ENCODE measurements around the gene LIPK.

Gene LIPK

DNA sequence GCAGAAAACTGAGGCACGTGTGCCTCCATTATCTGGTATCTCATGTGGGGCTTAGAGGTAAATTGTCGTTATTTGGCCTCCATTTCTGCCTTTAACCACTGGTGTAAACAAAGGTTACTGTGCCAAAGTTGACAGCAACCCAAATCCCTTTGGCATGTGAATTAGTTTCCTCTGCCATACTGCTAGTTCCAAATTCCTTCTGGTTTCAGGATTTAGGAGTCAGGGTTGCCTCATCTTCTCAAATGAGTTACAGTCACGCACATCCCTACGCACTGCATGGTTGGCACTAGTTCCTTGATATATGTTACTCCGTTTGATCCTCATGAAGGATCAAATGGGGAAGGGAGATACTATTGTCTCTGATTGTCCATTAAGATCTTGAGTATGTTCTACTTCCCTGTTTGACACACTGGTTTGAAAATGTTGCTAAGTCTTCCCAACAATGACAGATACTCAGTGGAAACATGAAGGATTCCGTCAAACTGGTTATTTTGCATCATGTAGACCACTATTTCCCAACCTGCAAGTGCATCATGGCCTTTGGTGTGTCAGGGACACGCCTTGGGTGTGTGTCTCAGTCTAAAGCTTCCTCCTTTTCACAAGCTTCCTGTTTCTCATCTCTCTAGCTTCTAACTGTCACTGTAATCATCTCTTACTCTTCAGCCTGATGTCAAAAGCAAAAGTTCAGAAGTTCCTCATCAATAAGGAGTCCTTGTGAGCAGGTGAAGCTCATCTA lies 53.5 kb downstream of the LIPK start, which contains the start of gene LIPN:
LIPN (plus strand) TSS at position 655 of the 736 bp plus-strand sequence. CDS start 1,386 bp downstream, outside the sequence.
- Histone ChIP-seq H3K27me3 (replicated peaks; ENCODE audit: control insufficient read depth, insufficient read depth, low read length) (no peaks in the 10 kb centered on the region), H3K36me3 (ENCODE audit: control insufficient read depth, insufficient read depth, low read length) (no peaks in the 10 kb centered on the region), H3K4me3 (replicated peaks; ENCODE audit: low read depth, low read length) (no peak within 1 kb of the TSS)
- DNase-seq (ENCODE audit: extremely low read depth, insufficient read length): no peak
- TF ChIP-seq, protein P1, sequence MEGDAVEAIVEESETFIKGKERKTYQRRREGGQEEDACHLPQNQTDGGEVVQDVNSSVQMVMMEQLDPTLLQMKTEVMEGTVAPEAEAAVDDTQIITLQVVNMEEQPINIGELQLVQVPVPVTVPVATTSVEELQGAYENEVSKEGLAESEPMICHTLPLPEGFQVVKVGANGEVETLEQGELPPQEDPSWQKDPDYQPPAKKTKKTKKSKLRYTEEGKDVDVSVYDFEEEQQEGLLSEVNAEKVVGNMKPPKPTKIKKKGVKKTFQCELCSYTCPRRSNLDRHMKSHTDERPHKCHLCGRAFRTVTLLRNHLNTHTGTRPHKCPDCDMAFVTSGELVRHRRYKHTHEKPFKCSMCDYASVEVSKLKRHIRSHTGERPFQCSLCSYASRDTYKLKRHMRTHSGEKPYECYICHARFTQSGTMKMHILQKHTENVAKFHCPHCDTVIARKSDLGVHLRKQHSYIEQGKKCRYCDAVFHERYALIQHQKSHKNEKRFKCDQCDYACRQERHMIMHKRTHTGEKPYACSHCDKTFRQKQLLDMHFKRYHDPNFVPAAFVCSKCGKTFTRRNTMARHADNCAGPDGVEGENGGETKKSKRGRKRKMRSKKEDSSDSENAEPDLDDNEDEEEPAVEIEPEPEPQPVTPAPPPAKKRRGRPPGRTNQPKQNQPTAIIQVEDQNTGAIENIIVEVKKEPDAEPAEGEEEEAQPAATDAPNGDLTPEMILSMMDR (IDR thresholded peaks at IDR 0.05; ENCODE audit: insufficient read depth, low read length, poor library complexity, severe bottlenecking): no peak

DNA sequence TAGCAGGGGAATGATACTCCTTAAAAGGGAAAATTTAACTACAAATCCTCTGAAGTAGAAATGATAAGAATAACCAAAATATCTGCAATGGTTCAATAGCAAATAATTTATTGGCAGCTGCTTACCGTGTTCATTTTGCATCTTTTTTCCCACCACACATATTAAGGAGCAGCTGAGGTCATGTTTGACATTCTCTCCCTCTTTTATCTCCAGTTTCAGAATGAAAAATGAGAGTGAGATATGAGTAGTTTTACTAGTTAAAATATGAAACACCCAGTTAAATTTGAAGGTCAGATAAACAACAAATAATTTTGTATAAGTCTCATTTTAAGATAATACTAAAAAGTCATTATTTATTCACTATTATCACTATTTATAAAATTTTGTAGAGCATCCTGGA lies 56.9 kb downstream of the LIPK start:
- TF ChIP-seq, protein P1 (IDR thresholded peaks at IDR 0.05; ENCODE audit: insufficient read depth, low read length, poor library complexity, severe bottlenecking): no peak
- Histone ChIP-seq H3K36me3 (ENCODE audit: control insufficient read depth, insufficient read depth, low read length) (no peaks in the 10 kb centered on the region), H3K27me3 (replicated peaks; ENCODE audit: control insufficient read depth, insufficient read depth, low read length) (no peaks in the 10 kb centered on the region), H3K4me3 (replicated peaks; ENCODE audit: low read depth, low read length) (no peak overlapping the region)
- peak; percentile 16 for DNase-seq (ENCODE audit: extremely low read depth, insufficient read length)

DNA sequence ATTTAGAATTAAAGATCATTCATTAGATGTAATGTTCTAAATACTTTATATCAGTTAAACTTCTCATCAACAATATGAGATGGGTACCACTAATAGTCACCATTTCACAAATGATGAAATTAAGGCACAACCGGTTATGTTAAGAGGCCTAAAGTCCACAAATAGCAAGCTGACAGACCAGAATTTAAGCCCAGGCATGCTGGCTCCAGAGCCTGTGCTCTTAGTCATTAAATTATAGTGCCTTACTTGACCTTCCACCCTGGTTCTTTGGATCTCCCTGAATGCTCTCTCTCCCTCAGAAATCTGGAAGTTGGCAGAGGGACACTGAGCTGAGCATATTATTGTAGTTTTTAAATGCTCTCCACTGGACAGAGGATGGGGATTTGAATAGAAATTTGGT lies 57.4 kb downstream of the LIPK start:
- H3K27me3 ChIP-seq (replicated peaks; ENCODE audit: control insufficient read depth, insufficient read depth, low read length): no peaks in the 10 kb centered on the region
- no peak overlapping the region for H3K4me3 ChIP-seq (replicated peaks; ENCODE audit: low read depth, low read length)
- no peak for DNase-seq (ENCODE audit: extremely low read depth, insufficient read length)
- TF ChIP-seq, protein P1 (IDR thresholded peaks at IDR 0.05; ENCODE audit: insufficient read depth, low read length, poor library complexity, severe bottlenecking): no peak
- H3K36me3 ChIP-seq (ENCODE audit: control insufficient read depth, insufficient read depth, low read length): no peaks in the 10 kb centered on the region

DNA sequence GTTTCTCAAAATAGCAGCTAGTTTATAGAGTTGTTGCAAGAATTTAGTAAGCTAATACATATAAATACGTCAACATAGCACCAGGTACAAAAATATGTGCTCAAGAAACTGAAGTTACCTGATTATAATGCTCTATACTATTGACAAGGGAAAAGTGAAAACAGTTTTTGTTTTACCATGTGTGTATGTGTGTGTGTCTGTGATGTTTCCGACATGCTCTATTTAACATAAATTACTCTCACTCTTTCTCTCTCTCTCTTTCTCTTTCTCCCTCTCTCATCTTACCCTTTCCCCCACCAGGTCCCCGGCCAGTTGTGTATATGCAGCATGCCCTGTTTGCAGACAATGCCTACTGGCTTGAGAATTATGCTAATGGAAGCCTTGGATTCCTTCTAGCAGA lies 58.1 kb downstream of the LIPK start:
- Histone ChIP-seq H3K36me3 (ENCODE audit: control insufficient read depth, insufficient read depth, low read length) (no peaks in the 10 kb centered on the region), H3K4me3 (replicated peaks; ENCODE audit: low read depth, low read length) (no peak overlapping the region), H3K27me3 (replicated peaks; ENCODE audit: control insufficient read depth, insufficient read depth, low read length) (no peaks in the 10 kb centered on the region)
- DNase-seq (ENCODE audit: extremely low read depth, insufficient read length): no peak
- TF ChIP-seq, protein P1 (IDR thresholded peaks at IDR 0.05; ENCODE audit: insufficient read depth, low read length, poor library complexity, severe bottlenecking): no peak

DNA sequence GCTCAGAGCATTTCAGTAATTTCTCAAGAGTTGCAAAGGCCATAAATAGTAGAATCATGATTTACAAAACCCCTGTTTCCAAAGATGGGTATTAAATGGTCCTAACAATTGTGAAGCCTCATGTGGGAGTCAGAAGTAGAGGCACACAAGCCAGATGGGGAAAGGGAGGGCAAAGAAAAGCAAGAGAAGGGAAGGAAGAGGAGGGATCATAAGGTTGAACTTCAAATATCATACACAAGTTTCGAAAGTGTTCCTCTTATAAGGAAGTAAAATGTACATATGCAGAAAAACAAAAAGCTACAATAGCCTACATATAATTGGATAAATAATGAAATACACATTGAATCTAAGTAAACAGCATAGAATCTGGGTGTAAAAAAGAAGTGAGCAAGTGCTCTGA lies 59.8 kb downstream of the LIPK start:
- H3K4me3 ChIP-seq (replicated peaks; ENCODE audit: low read depth, low read length): no peak overlapping the region
- TF ChIP-seq, protein P1 (IDR thresholded peaks at IDR 0.05; ENCODE audit: insufficient read depth, low read length, poor library complexity, severe bottlenecking): no peak
- H3K27me3 ChIP-seq (replicated peaks; ENCODE audit: control insufficient read depth, insufficient read depth, low read length): no peaks in the 10 kb centered on the region
- H3K36me3 ChIP-seq (ENCODE audit: control insufficient read depth, insufficient read depth, low read length): no peaks in the 10 kb centered on the region
- DNase-seq (ENCODE audit: extremely low read depth, insufficient read length): no peak

All from GM06990 (cell line).